ENCODE measurements around the gene BANF2.
"Not testable (repeated sequence)": the region's sequence is repeated elsewhere in the genome, so short reads cannot be mapped to it uniquely, and the experiment has no call there.

Gene BANF2

DNA sequence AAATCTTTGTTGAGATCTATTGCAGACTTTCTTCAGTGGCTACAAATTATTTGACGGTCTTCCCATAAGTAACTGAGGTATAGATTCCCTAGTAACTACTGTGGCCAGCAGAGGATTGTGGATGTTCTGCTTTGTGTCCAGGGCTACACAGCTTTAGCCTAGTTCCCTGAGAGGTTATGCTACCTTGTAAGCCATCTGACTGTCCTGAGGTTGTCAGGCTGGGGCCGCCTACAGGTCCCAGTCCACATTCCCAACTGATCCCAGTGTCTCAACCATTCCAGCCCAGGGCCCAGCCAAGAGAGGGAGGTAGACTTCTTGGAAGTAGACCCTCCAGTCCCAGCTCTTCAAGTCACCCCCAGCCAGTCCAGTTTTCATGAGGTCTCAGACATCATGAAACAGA, 57.7 kb downstream of the BANF2 start:
- DNase-seq, result no peak
- TF ChIP-seq POLR2A (IDR thresholded peaks at IDR 0.05; ENCODE audit: low read length) (no peak), GATA1 (IDR thresholded peaks at IDR 0.05; ENCODE audit: low read depth, low read length) (no peak)

DNA sequence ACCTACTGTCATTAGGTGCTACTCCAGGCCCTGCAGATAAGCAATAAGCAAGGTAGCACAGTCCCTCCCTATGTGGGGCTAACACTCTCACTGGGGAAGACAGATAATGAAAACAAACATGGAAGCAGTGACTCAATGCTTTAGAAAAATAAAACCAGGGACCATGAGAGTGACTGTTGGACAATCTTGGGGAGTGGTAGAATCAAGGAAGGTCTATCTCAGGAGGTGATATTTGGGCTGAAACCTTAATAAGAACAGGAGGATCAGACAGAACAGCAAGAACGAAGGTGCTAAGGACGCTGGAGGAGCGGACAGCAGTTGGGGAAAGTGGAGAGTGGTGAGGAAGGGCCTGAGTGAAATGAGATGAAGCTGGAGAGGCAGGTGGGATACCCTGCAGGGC, 58.2 kb downstream of the BANF2 start:
- TF ChIP-seq GATA1 (IDR thresholded peaks at IDR 0.05; ENCODE audit: low read depth, low read length), result no peak
- TF ChIP-seq POLR2A (IDR thresholded peaks at IDR 0.05; ENCODE audit: low read length), result no peak
- DNase-seq, result no peak

DNA sequence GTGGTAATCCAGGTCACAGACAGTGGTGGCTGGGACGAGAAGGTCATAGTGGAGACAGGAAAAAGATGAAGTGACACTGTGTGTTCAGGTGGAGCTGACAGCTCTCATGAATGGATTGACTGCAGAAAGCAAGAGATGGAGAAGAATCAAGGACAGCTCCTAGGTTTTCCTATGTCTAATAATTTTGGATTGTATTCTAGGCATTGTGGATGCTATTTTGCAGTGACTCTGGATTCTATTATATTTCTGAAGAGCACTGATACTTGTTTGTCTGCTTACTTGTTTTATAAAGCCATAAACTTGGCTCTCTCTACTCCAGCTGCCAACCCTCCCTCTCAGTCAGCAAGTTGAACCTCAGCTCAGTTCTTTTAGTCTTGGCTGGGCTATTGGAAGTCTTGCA, 58.7 kb downstream of the BANF2 start:
- no peak for TF ChIP-seq GATA1 (IDR thresholded peaks at IDR 0.05; ENCODE audit: low read depth, low read length)
- no peak for TF ChIP-seq POLR2A (IDR thresholded peaks at IDR 0.05; ENCODE audit: low read length)
- no peak for DNase-seq

DNA sequence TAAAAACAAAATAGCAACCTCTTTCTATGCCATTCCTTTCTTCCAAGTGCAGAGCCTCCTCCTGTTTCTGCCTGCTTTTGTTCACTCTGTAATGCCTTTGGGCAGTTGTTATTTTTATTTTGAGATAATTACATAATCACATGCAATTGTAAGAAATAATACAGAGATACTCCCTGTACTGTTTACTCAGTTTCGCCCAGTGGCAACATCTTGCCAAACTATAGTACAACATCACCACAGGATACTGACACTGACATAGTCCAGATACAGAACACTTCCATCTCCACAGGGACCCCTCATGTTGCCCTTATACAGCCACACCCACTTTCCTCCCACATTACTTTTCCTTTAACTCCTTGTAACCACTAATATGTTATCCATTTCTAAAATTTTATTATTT, 59.7 kb downstream of the BANF2 start:
- no peak for TF ChIP-seq POLR2A (IDR thresholded peaks at IDR 0.05; ENCODE audit: low read length)
- TF ChIP-seq GATA1 (IDR thresholded peaks at IDR 0.05; ENCODE audit: low read depth, low read length), result no peak

DNA sequence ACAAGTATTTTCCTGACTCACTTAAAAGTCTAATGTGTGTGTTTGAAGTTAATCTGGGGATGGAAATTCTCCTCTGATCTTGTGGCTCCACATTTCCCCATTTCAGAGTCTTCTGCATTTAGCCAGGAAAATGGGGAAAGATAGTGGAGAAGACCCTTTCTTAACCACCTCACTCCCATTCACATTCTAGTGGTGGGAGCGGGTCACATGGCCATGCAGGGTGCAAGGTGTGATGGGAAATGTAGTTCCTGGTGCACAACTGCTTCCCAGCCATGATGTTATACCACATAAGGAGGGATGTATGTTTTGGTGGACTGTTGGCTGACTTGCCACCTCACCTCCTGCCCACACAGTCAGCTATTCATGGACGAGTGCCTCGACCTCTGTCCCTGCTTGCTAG, 61.8 kb downstream of the BANF2 start:
- TF ChIP-seq GATA1 (IDR thresholded peaks at IDR 0.05; ENCODE audit: low read depth, low read length), result no peak
- no peak for TF ChIP-seq POLR2A (IDR thresholded peaks at IDR 0.05; ENCODE audit: low read length)
- DNase-seq, result no peak

More for the DNA sequence above, 59.7 kb downstream of the BANF2 start:
- DNase-seq, result no peak

DNA sequence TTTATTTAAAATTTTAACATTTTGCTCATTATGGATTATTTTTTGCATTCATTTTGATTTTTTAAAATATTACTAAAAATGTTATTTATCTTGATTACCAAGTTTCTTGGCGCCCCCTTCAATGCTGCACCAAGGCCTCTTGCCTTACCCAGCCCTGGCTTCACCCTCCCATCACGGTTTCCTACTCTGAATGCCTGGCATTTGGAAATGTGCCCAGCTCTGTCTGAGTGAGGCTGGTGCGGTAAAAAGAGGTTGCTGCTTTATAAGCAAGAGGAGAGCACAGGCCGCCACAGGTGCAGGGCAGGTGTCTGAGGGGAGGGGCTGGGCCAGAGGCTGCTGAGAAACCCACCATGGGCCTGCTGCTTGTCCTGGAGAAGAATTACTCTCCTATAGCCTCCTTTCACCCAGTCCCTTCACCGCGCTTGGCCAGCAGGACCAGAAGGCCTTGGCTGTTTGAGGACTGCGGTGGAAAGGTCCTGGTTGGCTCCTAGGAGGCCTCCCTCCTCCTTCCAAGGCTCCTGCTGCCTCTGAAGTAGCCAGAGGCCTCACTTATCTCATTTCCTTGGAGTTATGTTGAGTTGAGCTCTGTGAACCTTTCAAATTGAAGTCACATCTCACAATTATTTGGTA, 62.6 kb downstream of the BANF2 start:
- TF ChIP-seq POLR2A (IDR thresholded peaks at IDR 0.05; ENCODE audit: low read length) (no peak), GATA1 (IDR thresholded peaks at IDR 0.05; ENCODE audit: low read depth, low read length) (no peak)
- DNase-seq, result no peak

DNA sequence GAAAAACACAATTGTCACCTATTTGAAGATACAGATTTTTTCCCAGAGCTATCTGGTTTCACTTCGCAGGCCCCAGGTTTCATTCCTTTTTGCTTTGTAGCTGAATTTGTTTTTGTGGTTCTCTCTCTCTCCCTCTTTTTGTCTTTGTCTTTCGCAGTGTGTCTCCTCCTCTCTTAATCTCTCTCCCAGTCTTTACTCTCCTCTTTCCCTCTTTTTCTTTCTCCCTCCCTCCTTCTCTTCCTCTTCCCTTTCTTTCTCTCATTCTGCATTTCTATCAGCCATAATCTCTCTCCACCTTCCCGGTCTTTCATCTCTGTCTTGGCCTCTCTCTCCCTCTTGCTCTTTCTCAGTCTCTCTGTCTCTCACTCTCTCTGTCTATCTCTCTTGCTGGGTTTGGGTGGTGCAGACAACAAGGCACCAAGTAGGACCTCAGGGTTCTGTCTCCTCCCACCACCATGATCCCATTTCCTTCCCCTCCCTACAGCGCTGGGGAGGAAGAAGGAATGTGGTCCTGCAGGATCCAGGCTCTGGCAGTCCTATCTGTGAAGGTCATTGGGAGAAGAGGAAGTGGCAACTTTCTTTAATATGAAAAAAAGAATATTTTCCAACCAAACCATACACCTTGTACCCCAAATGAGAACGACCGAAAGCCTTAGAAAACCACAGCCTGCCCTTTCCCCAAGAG, 63.2 kb downstream of the BANF2 start:
- TF ChIP-seq GATA1 (IDR thresholded peaks at IDR 0.05; ENCODE audit: low read depth, low read length) (no peak), POLR2A (IDR thresholded peaks at IDR 0.05; ENCODE audit: low read length) (no peak)
- DNase-seq, result no peak

DNA sequence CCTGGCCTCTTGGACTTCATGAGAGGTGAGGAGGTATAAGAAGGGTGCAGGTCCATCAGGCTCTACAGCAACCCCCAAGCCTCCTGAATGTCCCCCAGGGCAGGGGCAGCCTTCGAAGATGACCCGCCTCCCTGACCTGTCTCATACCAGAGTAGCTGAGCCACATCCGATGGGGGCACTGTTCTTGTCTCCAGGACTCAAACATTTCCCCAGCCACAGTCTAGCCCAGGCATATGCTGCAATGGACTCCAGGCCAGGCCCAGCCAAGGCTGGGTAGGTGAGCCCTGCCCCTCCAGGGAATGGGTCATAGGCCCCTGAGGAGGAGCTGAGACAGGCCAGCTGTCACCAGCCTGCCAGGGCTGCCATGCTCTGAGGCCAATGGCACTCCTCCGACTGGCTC, 65.3 kb downstream of the BANF2 start:
- DNase-seq, result no peak
- TF ChIP-seq GATA1 (IDR thresholded peaks at IDR 0.05; ENCODE audit: low read depth, low read length) (no peak), POLR2A (IDR thresholded peaks at IDR 0.05; ENCODE audit: low read length) (no peak)

DNA sequence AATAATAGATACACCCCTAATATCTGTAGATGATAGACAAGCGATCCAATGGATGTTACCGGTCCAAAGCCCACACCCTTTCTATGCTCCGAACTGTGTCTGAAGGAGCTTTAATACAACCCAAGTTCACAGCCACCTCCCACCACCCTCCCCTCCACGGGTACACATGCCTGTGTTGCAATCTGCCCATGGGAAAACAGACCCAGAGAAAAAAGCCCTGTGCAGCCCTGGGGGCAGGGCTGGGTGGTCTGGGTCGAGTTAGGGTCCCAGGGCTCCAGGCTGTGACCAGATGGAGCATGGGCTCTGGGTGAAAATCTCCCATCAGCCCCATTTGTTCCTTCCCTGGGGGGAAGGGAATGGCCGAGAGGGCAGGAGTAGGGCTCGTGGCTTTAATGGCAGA, 65.8 kb downstream of the BANF2 start:
- DNase-seq, result no peak
- TF ChIP-seq POLR2A (IDR thresholded peaks at IDR 0.05; ENCODE audit: low read length) (no peak), GATA1 (IDR thresholded peaks at IDR 0.05; ENCODE audit: low read depth, low read length) (no peak)

DNA sequence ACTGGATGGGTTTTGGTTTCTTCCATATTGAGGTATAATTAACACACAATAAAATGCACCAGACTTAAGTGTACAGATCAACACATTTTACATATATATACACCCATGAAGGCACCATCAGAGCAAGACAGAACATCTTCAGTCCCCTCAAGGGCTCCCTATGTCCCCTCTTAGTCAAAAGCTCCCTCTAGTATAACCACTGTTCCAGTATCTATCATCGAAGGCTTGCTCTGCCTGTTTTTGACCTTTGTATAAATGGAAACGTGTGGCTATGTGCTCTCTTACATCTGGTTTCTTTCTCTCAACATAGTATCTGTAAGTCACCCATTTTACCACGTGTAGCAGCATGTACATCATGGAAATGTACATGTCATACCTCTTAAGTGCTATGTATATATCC, 66.5 kb downstream of the BANF2 start:
- TF ChIP-seq POLR2A (IDR thresholded peaks at IDR 0.05; ENCODE audit: low read length) (no peak), GATA1 (IDR thresholded peaks at IDR 0.05; ENCODE audit: low read depth, low read length) (no peak)
- no peak for DNase-seq

DNA sequence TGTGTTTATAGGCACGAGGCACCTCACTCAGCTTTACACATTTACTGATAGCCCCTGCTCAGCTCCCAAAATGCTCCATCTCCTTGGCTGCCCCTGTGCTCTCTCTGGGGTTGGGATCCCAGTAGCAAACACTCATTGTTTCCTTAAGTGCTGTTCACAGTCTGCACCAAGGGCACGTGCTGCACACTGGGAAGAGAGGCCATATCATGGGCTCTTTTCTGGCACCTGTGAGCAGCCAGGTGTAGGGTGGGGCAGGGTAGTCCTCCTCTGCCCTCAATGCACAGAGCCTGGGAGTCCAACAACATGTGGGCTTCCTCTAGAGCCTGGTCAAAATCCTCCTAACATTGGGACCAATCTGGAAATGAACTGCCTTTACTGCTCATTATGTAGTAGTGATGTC, 67.9 kb downstream of the BANF2 start:
- DNase-seq, result no peak
- TF ChIP-seq POLR2A (IDR thresholded peaks at IDR 0.05; ENCODE audit: low read length), result no peak
- no peak for TF ChIP-seq GATA1 (IDR thresholded peaks at IDR 0.05; ENCODE audit: low read depth, low read length)

DNA sequence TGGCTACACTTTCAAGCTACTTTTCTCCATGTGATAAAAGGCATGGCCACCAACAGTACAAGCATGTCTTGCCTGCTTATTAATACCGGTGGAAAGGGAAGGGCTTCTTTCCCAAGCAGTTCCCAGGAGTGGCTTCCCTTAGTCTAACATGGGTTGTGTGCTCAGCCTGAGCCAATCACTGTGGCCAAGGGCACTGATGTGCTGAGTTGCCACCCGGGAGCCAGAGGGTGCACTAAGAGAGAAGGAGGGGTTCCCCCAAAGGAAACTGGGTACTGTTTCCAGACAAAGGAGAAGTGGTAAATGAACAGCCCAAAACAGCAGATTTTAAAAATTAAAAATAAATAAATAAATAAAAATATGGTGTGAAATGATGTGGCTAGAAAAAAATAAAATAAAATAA, 68.5 kb downstream of the BANF2 start:
- no peak for TF ChIP-seq GATA1 (IDR thresholded peaks at IDR 0.05; ENCODE audit: low read depth, low read length)
- TF ChIP-seq POLR2A (IDR thresholded peaks at IDR 0.05; ENCODE audit: low read length), result no peak
- DNase-seq, result no peak

DNA sequence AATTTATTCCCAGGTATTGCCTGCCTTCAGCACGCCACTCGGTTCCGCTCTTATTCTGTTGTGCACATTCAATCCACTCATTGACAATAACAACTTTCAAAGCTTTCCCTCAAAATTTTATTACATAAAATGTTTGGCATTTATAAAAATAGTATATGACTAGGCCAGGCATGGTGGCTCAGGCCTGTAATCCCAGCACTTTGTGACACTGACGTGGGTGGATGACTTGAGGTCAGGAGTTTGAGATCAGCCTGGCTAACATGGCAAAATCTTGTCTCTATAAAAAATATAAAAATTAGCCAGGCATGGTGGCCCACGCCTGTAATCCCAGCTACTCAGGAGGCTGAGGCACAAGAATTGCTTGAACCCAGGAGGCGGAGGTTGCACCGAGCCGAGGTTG, 70.0 kb downstream of the BANF2 start:
- DNase-seq, result not testable (repeated sequence)

DNA sequence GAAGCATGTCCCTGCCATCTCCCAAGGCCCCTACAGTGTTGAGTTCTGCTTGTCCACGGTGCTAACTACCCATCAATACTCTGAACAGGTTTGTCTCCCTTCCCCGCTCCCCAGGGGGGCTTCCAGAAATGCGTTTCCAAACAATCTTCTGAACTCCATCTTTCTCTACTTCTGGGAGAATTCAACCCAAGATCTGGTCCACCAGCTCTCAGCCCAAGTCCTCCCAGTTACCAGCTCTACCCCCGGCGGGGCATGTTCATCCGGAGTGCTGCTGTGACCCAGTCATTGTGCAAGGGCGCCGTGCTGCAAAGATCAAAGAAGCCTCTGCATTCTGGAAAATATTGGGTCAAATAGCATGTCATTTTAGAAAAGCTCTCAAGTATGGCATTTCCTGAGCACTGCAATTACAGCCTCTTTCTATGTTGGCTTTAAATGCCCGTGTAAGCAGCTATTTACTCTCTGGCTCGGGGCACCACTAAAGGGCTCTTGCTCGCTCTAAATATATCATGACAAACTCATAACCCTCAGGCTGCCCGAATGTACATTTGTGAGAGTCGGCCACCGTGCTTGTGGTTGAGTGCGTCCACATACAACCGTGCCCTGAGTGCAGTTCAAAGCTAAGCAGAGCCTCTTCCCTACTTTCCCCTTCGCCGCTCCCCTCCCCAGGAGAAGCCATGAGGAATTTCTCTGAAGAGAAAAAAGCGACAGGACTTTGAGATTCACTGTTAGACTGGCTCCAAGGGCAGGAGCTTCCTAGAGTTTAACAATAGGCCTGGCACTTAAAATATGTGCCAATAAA, 71.6 kb downstream of the BANF2 start:
- DNase-seq, result no peak

DNA sequence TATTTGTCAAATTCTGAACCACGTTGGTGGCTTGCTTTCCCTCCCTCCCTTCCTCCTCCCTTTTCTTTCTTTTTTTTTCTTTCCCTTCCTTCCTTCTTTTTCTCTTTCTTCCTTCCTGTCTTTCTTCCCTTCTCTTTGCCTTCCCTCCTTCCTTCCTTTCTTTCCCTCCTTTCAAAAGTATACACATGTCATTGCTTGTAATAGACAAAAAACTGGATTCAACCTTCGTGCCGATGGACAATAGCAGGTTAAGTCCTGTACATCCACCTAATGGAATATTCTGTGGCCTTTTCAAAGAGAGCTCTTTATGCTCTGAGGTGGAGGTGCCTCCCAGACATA, 72.2 kb downstream of the BANF2 start:
- no peak for DNase-seq
- TF ChIP-seq GATA1 (IDR thresholded peaks at IDR 0.05; ENCODE audit: low read depth, low read length) (no peak), POLR2A (IDR thresholded peaks at IDR 0.05; ENCODE audit: low read length) (no peak)

More for the DNA sequence above, 71.6 kb downstream of the BANF2 start:
- TF ChIP-seq POLR2A (IDR thresholded peaks at IDR 0.05; ENCODE audit: low read length) (no peak), GATA1 (IDR thresholded peaks at IDR 0.05; ENCODE audit: low read depth, low read length) (no peak)
